Smooth muscle cell (in vitro differentiated cells): ENCODE data around the gene ARHGAP26. TPM values are rescaled to one million over a fixed set of nuclear protein-coding genes. Genes with fewer than 3 reads are reported as not detected.

Experiments
- DNase-seq: peaks from one replicate; lab custom pipeline; 2025; ENCODE audit not compliant: unreplicated experiment; lab: John Stamatoyannopoulos, UW
- H2AFZ ChIP-seq: fragments of 200-600 bp; sonication (generic); 2 replicates; pipeline ENCODE4 v1.6.0; 2016; ENCODE audit warnings: antibody characterized with exemption, low read depth, mild to moderate bottlenecking
- H3F3A ChIP-seq: fragments of 200-600 bp; sonication (generic); 2 replicates; pipeline ENCODE4 v1.6.0; 2017; ENCODE audit warnings: antibody characterized with exemption, low read depth
- H3K27ac ChIP-seq: fragments of 200-600 bp; sonication (generic); 2 replicates; pipeline ENCODE4 v1.5.1; 2016; ENCODE audit warnings: low read depth, mild to moderate bottlenecking
- H3K27me3 ChIP-seq: fragments of 200-600 bp; sonication (generic); 2 replicates; pipeline ENCODE4 v1.6.1; 2016; ENCODE audit warnings: low read depth, mild to moderate bottlenecking
- H3K36me3 ChIP-seq: fragments of 200-600 bp; sonication (generic); 2 replicates; pipeline ENCODE4 v1.5.1; 2016; ENCODE audit warnings: low read depth
- H3K4me1 ChIP-seq: fragments of 200-600 bp; sonication (generic); 2 replicates; pipeline ENCODE4 v1.5.1; 2016; ENCODE audit warnings: low read depth
- H3K4me2 ChIP-seq: fragments of 200-600 bp; sonication (generic); 2 replicates; pipeline ENCODE4 v1.6.0; 2016; ENCODE audit warnings: mild to moderate bottlenecking
- H3K4me3 ChIP-seq: fragments of 200-600 bp; sonication (generic); 2 replicates; pipeline ENCODE4 v1.5.1; 2016; ENCODE audit warnings: mild to moderate bottlenecking
- H3K79me2 ChIP-seq: fragments of 200-600 bp; sonication (generic); 2 replicates; pipeline ENCODE4 v1.6.0; 2016; ENCODE audit warnings: low read depth, mild to moderate bottlenecking
- H3K9ac ChIP-seq: fragments of 200-600 bp; sonication (generic); 2 replicates; pipeline ENCODE4 v1.6.0; 2016; ENCODE audit warnings: low read depth
- H3K9me3 ChIP-seq: fragments of 200-600 bp; sonication (generic); replicated peaks from 2 replicates; pipeline ENCODE4 v1.5.1; 2016; ENCODE audit warnings: low read depth
- H4K20me1 ChIP-seq: fragments of 200-600 bp; sonication (generic); 2 replicates; pipeline ENCODE4 v1.6.0; 2016; ENCODE audit warnings: low read depth
- CTCF ChIP-seq: fragments of 200-600 bp; sonication (generic); IDR thresholded peaks from 2 replicates; pipeline ENCODE4 v1.5.1; 2017; ENCODE audit warnings: borderline replicate concordance, mild to moderate bottlenecking, antibody characterized with exemption; ENCODE audit not compliant: insufficient read depth, poor library complexity, severe bottlenecking
- WGBS: methylation state at CpG from one replicate; pipeline ENCODE4 v1.1.7; 2016; ENCODE audit warnings: low lambda C conversion rate; 5-methylcytosine and 5-hydroxymethylcytosine counted together
- polyA plus RNA-seq: library from polyadenylated mRNA; unstranded; fragments of >200 nt; fragmentation: Nextera tagmentation; extraction: Ambion mirVana; gene quantifications from 2 replicates; pipeline ENCODE4 v1.2.1, GENCODE V29; 2016
- total RNA-seq: library from RNA; depleted of rRNA; stranded (reverse); fragments of >200 nt; gene quantifications from 2 replicates; pipeline ENCODE4 v1.2.3, GENCODE V29; 2014

The ARHGAP26 gene
- total and polyA plus RNA-seq, 2 experiments from 2014 or later, result 2.2 to 5.1 TPM

- H3F3A ChIP-seq, result no peaks in the 10 kb centered on the region
- H3K4me1 ChIP-seq, result peaks cover 14% of the 10 kb centered on the region
- WGBS, result 63% methylated on average over 4 of the region's 4 CpGs
- no peaks in the 10 kb centered on the region for H3K27me3 ChIP-seq
- no peak overlapping the region for H3K4me3 ChIP-seq
- no peaks in the 10 kb centered on the region for H3K79me2 ChIP-seq
- H3K36me3 ChIP-seq, result no peaks in the 10 kb centered on the region
- H3K9me3 ChIP-seq, result no peaks in the 10 kb centered on the region
- no peak overlapping the region for H3K9ac ChIP-seq
- no peak overlapping the region for H3K27ac ChIP-seq
- H4K20me1 ChIP-seq, result no peaks in the 10 kb centered on the region
- no peak for DNase-seq
- H2AFZ ChIP-seq, result no peak overlapping the region
- H3K4me2 ChIP-seq, result peak overlapping the region; percentile 47
- no peak for TF ChIP-seq CTCF
Measured at GRCh38 chr5:142883438-142883837, 113.3 kb downstream of the ARHGAP26 start.

DNA sequence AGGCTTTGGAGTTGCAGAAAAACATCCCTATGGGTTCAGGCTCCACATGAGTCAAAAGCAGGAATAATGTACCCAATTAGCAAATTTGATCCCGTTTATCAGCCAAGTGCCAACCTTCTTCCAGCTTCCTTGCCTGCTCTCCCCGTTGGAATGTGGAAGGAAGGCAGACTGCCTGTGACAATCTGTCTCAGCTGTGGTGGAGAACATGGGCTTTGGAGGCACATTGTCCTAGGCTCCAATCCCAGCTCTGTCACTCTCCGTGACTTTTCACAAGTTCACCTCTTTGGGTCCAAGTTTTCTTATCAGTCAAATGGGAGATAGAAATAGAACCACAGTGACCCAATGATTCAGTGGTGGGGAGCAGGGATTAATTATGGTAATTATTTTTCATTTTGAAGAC lies 113.9 kb downstream of the ARHGAP26 start:
- Histone ChIP-seq H3K27me3 (no peaks in the 10 kb centered on the region), H3K4me2 (no peak overlapping the region), H3K4me1 (peaks cover 16% of the 10 kb centered on the region), H3K9me3 (no peaks in the 10 kb centered on the region), H3K9ac (no peak overlapping the region), H4K20me1 (no peaks in the 10 kb centered on the region), H2AFZ (no peak overlapping the region), H3F3A (no peaks in the 10 kb centered on the region), H3K4me3 (no peak overlapping the region), H3K27ac (no peak overlapping the region), H3K79me2 (no peaks in the 10 kb centered on the region), H3K36me3 (no peaks in the 10 kb centered on the region)
- 62% methylated on average over 3 of the region's 3 CpGs for WGBS
- TF ChIP-seq CTCF, result no peak
- no peak for DNase-seq

DNA sequence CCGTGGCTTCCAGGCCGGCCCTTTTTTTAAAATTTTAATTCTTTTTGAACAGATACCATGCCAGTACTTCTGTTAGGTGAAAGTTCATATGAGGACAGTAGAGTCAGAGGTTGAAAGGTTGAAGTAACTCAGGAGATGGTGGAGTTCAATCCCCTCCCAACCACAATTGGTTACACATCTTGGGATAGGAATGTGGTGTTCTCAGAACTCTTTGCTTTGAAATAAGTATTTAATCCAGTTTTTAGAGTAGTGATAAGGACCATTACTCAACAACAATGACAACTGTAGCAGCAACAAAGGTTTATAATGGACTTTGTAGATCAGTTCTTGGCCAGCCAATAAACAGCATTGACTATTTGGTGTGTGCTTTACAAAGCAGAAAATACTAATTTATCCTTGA lies 116.0 kb downstream of the ARHGAP26 start:
- Histone ChIP-seq H3K9me3 (no peaks in the 10 kb centered on the region), H3K79me2 (no peaks in the 10 kb centered on the region), H3F3A (no peaks in the 10 kb centered on the region), H3K4me3 (no peak overlapping the region), H3K4me1 (peaks cover 16% of the 10 kb centered on the region), H2AFZ (no peak overlapping the region), H4K20me1 (no peaks in the 10 kb centered on the region), H3K27me3 (no peaks in the 10 kb centered on the region), H3K36me3 (no peaks in the 10 kb centered on the region), H3K27ac (no peak overlapping the region), H3K9ac (no peak overlapping the region), H3K4me2 (no peak overlapping the region)
- TF ChIP-seq CTCF, result no peak
- 88% methylated on average over 2 of the region's 2 CpGs for WGBS
- no peak for DNase-seq

- no peaks in the 10 kb centered on the region for H3K36me3 ChIP-seq
- H3K4me1 ChIP-seq, result peaks cover 10% of the 10 kb centered on the region
- H3K79me2 ChIP-seq, result no peaks in the 10 kb centered on the region
- WGBS, result 84% methylated on average over 2 of the region's 2 CpGs
- H3K9ac ChIP-seq, result no peak overlapping the region
- H3K27me3 ChIP-seq, result no peaks in the 10 kb centered on the region
- H4K20me1 ChIP-seq, result no peaks in the 10 kb centered on the region
- H3F3A ChIP-seq, result no peaks in the 10 kb centered on the region
- H3K4me3 ChIP-seq, result no peak overlapping the region
- TF ChIP-seq CTCF, result no peak
- H3K4me2 ChIP-seq, result no peak overlapping the region
- no peak overlapping the region for H2AFZ ChIP-seq
- no peak for DNase-seq
- H3K9me3 ChIP-seq, result no peaks in the 10 kb centered on the region
- no peak overlapping the region for H3K27ac ChIP-seq
Measured at GRCh38 chr5:142886956-142887355, 116.8 kb downstream of the ARHGAP26 start.
